ENCODE results near the gene NEBL. TPM values are rescaled to one million over a fixed set of nuclear protein-coding genes. Genes with fewer than 3 reads are reported as not detected.

NEBL gene
- total RNA-seq, 2 donors from 2014 or later: 18.5 to 40.7 TPM

DNA sequence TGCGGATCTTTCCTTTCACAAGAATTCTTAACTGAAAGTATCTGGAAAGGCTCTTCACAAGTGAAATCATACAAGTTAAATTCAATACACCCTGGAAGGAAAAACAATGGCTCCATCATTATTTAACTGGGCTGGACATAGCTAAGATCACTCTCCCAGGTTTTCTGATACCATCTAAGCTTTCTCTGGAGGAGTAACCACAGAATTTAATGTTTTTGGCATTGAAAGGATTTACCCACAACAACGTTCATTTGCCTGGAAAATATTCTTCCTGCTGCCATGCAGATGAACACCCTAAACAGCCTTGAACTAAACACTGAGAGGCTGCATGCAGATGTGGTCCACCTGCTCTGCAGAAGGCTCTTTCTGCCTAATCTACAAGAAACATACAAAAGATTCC, 4.3 kb downstream of the NEBL start:
- H3K27me3 ChIP-seq: no peaks in the 10 kb centered on the region
- no peak overlapping the region for H3K27ac ChIP-seq
- intact Hi-C loops (cut with DNase I): no loop called here
- TF ChIP-seq, protein P1, sequence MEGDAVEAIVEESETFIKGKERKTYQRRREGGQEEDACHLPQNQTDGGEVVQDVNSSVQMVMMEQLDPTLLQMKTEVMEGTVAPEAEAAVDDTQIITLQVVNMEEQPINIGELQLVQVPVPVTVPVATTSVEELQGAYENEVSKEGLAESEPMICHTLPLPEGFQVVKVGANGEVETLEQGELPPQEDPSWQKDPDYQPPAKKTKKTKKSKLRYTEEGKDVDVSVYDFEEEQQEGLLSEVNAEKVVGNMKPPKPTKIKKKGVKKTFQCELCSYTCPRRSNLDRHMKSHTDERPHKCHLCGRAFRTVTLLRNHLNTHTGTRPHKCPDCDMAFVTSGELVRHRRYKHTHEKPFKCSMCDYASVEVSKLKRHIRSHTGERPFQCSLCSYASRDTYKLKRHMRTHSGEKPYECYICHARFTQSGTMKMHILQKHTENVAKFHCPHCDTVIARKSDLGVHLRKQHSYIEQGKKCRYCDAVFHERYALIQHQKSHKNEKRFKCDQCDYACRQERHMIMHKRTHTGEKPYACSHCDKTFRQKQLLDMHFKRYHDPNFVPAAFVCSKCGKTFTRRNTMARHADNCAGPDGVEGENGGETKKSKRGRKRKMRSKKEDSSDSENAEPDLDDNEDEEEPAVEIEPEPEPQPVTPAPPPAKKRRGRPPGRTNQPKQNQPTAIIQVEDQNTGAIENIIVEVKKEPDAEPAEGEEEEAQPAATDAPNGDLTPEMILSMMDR (IDR thresholded peaks at IDR 0.05): no peak
- TF ChIP-seq POLR2A (IDR thresholded peaks at IDR 0.05): no peak
- no peak overlapping the region for H3K4me3 ChIP-seq
- 75 to 85% methylated on average over 2 of the region's 2 CpGs for WGBS, 2 donors
- H3K9me3 ChIP-seq: no peaks in the 10 kb centered on the region
- no peak for ATAC-seq
- DNase-seq: no peak
- H3K4me1 ChIP-seq: no peaks in the 10 kb centered on the region
- H3K36me3 ChIP-seq (replicated peaks in 1 of 2; ENCODE audit: insufficient read depth in 1 of 2, low read depth in 2 of 2): no peaks in the 10 kb centered on the region

DNA sequence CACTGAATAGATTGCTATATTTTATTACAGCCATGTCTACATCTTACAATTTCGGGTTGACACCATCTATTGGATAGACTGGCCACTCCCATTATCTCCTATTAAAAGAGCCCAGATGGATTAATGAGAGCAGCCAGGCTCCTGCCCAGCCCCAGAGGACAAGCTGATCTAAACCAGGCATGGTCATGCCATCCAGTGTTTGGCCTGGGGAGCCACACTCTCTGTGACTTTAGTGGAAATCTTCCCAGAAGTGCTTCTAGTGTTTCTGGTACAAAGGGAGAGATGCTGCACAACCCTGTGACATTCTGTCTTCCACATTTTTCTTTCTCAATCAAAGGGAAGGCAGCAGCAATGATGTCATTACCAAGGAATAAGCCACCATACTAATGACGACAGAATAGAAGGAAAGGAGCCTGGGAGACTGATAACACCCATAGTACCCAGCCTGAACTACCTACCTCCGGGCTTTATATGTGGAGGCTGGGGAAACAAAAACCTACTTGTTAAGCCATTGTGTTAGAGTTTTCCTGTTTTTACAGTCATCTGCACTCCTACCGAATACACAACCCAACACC, 5.0 kb downstream of the NEBL start:
- ATAC-seq (no peak), DNase-seq (no peak)
- Histone ChIP-seq H3K4me3 (no peak overlapping the region), H3K27ac (no peak overlapping the region), H3K4me1 (no peaks in the 10 kb centered on the region), H3K27me3 (no peaks in the 10 kb centered on the region), H3K9me3 (no peaks in the 10 kb centered on the region), H3K36me3 (replicated peaks in 1 of 2; ENCODE audit: insufficient read depth in 1 of 2, low read depth in 2 of 2) (no peaks in the 10 kb centered on the region)
- no peak for TF ChIP-seq POLR2A (IDR thresholded peaks at IDR 0.05)
- TF ChIP-seq, protein P1 (IDR thresholded peaks at IDR 0.05): no peak
- intact Hi-C loops (cut with DNase I): no loop called here
- 85 to 90% methylated on average over 4 of the region's 4 CpGs for WGBS, 2 donors

DNA sequence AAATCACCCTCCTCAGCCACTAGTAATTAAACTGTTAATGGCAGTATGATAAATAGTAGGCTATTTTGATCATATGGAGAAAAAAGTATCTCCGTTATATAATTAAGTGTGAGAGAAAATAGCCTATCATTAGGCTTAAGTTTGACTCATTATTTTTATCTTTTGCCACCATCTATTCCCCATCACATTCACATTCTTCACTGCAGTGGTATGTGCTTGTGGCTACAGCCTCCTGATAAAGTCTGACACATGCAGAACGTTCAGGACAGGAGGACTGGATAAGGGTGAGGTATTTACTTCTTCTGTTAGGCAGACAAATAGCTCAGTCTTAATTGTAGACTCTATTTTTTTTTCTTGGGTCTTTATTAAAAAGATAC, 5.8 kb downstream of the NEBL start:
- 40 to 44% methylated on average over 2 of the region's 2 CpGs for WGBS, 2 donors
- TF ChIP-seq, protein P1 (IDR thresholded peaks at IDR 0.05): no peak
- TF ChIP-seq POLR2A (IDR thresholded peaks at IDR 0.05): no peak
- Histone ChIP-seq H3K27ac (no peak overlapping the region), H3K9me3 (no peaks in the 10 kb centered on the region), H3K4me1 (no peaks in the 10 kb centered on the region), H3K4me3 (no peak overlapping the region), H3K27me3 (no peaks in the 10 kb centered on the region), H3K36me3 (replicated peaks in 1 of 2; ENCODE audit: insufficient read depth in 1 of 2, low read depth in 2 of 2) (no peaks in the 10 kb centered on the region)
- DNase-seq (no peak), ATAC-seq (no peak)
- intact Hi-C loops (cut with DNase I): no loop called here

DNA sequence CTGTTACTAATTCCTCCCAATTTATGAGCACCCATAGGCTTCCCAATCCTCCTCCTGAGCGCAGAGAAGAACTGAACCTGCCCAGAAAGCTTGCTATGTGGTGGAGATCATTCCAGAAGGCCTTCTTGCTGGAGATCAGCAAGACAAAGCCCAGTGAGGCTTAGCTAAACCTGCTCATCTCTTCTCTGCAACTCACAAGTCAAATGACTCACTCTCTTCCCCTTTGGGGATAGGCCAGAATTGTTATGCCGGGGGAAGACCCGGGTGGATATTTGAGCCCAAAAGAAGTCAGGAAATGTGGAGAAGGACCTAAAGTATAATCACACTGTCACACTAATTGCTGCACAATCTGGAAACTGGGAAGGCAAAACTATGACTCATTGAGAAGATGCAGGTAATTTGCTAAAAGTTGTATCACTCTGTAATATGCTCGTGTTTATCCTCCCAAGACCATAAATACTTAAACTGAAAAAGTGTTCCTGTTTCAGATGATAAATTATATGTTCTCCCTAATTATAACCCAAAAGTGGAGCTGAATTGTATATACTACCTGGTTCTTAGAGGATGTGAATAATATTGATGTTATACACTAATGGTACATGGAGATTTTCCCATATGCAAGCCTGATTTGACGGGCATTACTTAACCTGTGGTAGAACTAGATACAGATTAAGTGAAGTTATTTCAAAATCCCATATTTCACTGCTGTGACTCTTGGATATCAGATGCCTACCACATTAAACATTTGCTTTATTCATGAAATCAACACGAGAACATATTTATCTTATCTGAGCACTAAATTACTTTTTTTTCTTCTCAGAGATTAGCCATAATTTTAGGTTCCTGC, 6.4 kb downstream of the NEBL start:
- no peak for TF ChIP-seq POLR2A (IDR thresholded peaks at IDR 0.05)
- TF ChIP-seq, protein P1 (IDR thresholded peaks at IDR 0.05): no peak
- intact Hi-C loops (cut with DNase I): no loop called here
- no peak overlapping the region for H3K27ac ChIP-seq

More for the DNA sequence above, 6.4 kb downstream of the NEBL start:
- Histone ChIP-seq H3K36me3 (replicated peaks in 1 of 2; ENCODE audit: insufficient read depth in 1 of 2, low read depth in 2 of 2) (no peaks in the 10 kb centered on the region), H3K27me3 (no peaks in the 10 kb centered on the region), H3K4me3 (no peak overlapping the region), H3K9me3 (no peaks in the 10 kb centered on the region), H3K4me1 (peaks cover 3% of the 10 kb centered on the region)
- ATAC-seq: no peak
- WGBS, 2 donors: 61 to 65% methylated on average over 6 of the region's 6 CpGs
- DNase-seq: no peak
